ENCODE data around the gene KLK1.

KLK1 gene

DNA sequence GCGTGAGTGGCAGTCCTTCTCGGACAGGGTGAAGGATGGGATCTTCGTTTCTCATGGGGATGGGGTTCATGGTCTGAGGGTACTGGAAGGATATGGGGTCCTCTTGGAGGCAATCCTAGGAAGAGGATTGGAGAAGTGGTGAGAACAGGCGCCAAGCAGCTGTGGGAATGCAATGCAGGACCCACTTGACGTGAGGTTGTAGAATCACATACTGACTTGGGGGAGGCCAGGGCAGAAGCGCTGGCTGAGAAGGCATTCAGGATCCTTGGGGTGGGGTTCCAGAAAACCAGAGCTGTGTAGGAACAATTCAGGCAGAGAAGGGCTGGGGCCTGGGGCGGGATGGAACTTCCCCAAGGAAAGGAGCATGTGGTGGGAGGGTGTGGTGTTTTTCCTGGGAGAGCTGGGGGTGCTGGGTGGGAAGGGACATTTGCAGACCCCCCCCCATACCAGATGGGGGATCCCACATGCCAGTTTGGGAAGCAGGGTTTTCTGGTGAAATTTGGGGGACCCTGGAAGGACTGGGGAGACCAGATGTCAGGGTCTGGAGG is 852 bp downstream of the KLK1 start:
- no peak for DNase-seq (ENCODE audit: extremely low read depth, insufficient read length)
- Histone ChIP-seq H3K4me3 (replicated peaks; ENCODE audit: low read depth, low read length) (no peak overlapping the region), H3K27me3 (replicated peaks; ENCODE audit: control insufficient read depth, insufficient read depth, low read length) (no peaks in the 10 kb centered on the region)

DNA sequence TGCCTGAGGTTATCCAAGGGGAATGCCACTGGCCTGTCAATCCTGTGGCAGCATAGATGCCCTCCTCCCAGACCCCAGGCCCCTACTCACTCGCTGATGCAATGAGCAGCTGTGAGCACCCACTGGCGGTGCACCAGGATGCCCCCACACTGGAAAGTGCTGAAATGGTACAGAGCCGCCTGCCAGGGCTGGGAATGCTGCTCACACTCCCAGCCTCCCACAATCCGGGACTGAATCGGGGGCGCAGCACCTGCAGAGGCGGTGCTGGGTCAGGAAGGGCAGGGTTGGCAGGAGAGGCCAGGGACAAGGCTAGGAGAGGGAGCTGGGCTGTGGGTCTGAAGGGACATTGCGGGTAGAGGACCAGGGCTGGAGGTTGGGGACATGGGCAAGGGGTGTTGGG is 2.0 kb downstream of the KLK1 start:
- Histone ChIP-seq H3K27me3 (replicated peaks; ENCODE audit: control insufficient read depth, insufficient read depth, low read length) (no peaks in the 10 kb centered on the region), H3K4me3 (replicated peaks; ENCODE audit: low read depth, low read length) (no peak overlapping the region), H3K36me3 (ENCODE audit: control insufficient read depth, insufficient read depth, low read length) (no peaks in the 10 kb centered on the region)
- DNase-seq (ENCODE audit: extremely low read depth, insufficient read length): no peak
- TF ChIP-seq, protein P1, sequence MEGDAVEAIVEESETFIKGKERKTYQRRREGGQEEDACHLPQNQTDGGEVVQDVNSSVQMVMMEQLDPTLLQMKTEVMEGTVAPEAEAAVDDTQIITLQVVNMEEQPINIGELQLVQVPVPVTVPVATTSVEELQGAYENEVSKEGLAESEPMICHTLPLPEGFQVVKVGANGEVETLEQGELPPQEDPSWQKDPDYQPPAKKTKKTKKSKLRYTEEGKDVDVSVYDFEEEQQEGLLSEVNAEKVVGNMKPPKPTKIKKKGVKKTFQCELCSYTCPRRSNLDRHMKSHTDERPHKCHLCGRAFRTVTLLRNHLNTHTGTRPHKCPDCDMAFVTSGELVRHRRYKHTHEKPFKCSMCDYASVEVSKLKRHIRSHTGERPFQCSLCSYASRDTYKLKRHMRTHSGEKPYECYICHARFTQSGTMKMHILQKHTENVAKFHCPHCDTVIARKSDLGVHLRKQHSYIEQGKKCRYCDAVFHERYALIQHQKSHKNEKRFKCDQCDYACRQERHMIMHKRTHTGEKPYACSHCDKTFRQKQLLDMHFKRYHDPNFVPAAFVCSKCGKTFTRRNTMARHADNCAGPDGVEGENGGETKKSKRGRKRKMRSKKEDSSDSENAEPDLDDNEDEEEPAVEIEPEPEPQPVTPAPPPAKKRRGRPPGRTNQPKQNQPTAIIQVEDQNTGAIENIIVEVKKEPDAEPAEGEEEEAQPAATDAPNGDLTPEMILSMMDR (IDR thresholded peaks at IDR 0.05; ENCODE audit: insufficient read depth, low read length, poor library complexity, severe bottlenecking): no peak

More for the DNA sequence above, 852 bp downstream of the KLK1 start:
- H3K36me3 ChIP-seq (ENCODE audit: control insufficient read depth, insufficient read depth, low read length): no peaks in the 10 kb centered on the region
- TF ChIP-seq, protein P1 (IDR thresholded peaks at IDR 0.05; ENCODE audit: insufficient read depth, low read length, poor library complexity, severe bottlenecking): no peak

DNA sequence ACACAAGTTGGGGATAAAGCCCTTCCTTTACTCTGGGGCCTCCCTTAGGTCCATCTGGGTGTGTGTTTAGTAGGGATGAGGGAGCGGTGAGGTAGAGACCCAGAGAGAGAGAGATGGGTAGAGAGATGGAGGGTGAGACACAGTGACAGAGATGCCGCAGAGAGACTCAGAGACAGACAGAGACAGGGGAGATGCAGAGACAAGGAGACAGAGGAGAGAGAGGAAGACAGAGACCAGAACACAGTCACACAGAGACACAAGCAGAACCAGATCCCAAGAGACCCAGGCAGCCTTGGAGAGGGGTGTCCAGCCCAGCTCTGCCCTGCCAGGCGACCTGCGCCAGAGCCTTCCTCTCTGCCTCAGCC is 2.4 kb downstream of the KLK1 start:
- TF ChIP-seq, protein P1 (IDR thresholded peaks at IDR 0.05; ENCODE audit: insufficient read depth, low read length, poor library complexity, severe bottlenecking): no peak
- H3K4me3 ChIP-seq (replicated peaks; ENCODE audit: low read depth, low read length): 0 out of 2 replicates have a peak overlapping the region, but pooled peaks have one; percentile 3
- no peaks in the 10 kb centered on the region for H3K36me3 ChIP-seq (ENCODE audit: control insufficient read depth, insufficient read depth, low read length)
- no peaks in the 10 kb centered on the region for H3K27me3 ChIP-seq (replicated peaks; ENCODE audit: control insufficient read depth, insufficient read depth, low read length)
- DNase-seq (ENCODE audit: extremely low read depth, insufficient read length): no peak

DNA sequence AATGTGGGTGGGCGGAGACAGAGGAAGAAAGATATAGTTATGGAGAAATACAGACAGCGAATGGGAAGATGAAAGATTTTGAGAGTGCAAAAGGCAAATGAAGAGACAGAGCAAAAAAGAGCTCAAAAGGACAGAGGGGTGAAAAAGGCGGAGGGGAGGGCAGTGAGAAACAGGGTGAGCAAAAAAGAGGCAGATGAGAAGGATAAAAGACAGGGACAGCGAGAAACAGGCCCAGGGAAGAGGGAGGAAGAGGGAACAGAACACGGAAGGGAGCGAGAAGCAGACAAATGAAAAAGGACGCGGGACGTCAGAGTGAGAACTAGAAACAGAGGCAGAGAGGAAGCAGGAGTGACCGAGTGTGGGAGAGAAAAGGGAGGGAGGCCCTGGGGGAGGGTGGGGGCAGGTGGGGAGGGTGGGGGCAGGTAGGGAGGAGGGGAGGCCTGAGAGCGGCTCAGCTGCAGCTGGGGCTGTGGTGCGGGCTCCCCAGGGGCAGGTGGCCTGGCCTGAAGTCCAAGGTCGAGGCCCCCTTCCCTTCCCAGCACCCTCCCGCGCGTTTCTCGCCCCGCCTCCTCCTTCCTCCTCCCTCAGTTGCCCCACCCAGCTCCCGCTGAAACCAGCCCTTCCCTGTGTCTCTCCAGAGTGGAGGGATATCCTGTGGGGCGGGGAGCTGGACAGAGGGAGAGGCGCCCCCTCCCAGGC is 2.9 kb downstream of the KLK1 start:
- TF ChIP-seq, protein P1 (IDR thresholded peaks at IDR 0.05; ENCODE audit: insufficient read depth, low read length, poor library complexity, severe bottlenecking): no peak
- peak; percentile 62 for DNase-seq (ENCODE audit: extremely low read depth, insufficient read length)
- peak overlapping the region; percentile 94 for H3K4me3 ChIP-seq (replicated peaks; ENCODE audit: low read depth, low read length)
- H3K36me3 ChIP-seq (ENCODE audit: control insufficient read depth, insufficient read depth, low read length): no peaks in the 10 kb centered on the region
- no peaks in the 10 kb centered on the region for H3K27me3 ChIP-seq (replicated peaks; ENCODE audit: control insufficient read depth, insufficient read depth, low read length)

DNA sequence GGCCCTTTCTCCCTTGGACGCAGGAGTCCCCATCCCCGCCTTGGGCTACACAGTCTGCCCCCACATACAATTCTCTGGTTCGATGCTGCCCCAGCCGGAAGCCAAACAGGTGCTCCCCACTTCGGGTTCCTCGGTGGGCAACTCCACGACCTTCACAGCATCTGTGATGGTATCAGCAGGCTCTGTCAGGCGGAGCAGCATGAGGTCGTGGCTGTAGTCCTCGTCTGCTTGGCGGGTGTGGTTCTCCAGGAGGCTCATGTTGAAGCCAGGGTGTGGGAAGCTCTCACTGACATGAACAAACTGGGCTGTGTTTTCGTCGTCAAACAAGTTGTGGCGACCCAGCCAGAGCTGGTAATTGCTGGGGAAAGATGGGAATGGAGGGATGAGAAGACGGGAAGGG is 3.5 kb downstream of the KLK1 start:
- peak overlapping the region; percentile 94 for H3K4me3 ChIP-seq (replicated peaks; ENCODE audit: low read depth, low read length)
- TF ChIP-seq, protein P1 (IDR thresholded peaks at IDR 0.05; ENCODE audit: insufficient read depth, low read length, poor library complexity, severe bottlenecking): no peak
- no peak for DNase-seq (ENCODE audit: extremely low read depth, insufficient read length)
- no peaks in the 10 kb centered on the region for H3K27me3 ChIP-seq (replicated peaks; ENCODE audit: control insufficient read depth, insufficient read depth, low read length)
- H3K36me3 ChIP-seq (ENCODE audit: control insufficient read depth, insufficient read depth, low read length): no peaks in the 10 kb centered on the region
